IPS-NIHi11 (cell line): ENCODE measurements around the gene OR8U1.
A peak's percentile ranks its signal among the peaks of the same experiment; 100 is the strongest.
"Not testable (repeated sequence)": the region's sequence is repeated elsewhere in the genome, so short reads cannot be mapped to it uniquely, and the experiment has no call there.

Experiments used
- DNase-seq: peaks from one replicate; pipeline ENCODE4 v3.0.0; 2012; ENCODE audit warnings: mixed read lengths, low spot score

Gene OR8U1

DNA sequence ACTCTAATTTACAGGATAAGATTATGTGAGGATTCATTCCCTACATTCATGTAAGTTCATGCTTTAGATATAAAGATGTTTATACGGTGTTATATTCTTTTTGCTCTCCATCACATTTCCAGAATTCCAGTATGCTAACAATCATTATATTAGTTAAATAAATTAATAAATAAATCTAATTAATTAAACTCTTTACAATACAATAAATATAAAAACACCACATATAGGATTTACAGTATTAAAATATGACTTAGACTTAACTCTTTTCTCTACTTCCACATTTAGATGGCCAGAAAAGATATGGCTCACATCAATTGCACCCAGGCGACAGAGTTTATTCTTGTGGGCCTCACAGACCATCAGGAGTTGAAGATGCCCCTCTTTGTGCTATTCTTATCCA, at the start of gene OR8U1:
OR8U1 (plus strand) TSS at position 301 of the 400 bp plus-strand sequence; CDS start at position 301, 0 bp downstream.
- no peak for DNase-seq

DNA sequence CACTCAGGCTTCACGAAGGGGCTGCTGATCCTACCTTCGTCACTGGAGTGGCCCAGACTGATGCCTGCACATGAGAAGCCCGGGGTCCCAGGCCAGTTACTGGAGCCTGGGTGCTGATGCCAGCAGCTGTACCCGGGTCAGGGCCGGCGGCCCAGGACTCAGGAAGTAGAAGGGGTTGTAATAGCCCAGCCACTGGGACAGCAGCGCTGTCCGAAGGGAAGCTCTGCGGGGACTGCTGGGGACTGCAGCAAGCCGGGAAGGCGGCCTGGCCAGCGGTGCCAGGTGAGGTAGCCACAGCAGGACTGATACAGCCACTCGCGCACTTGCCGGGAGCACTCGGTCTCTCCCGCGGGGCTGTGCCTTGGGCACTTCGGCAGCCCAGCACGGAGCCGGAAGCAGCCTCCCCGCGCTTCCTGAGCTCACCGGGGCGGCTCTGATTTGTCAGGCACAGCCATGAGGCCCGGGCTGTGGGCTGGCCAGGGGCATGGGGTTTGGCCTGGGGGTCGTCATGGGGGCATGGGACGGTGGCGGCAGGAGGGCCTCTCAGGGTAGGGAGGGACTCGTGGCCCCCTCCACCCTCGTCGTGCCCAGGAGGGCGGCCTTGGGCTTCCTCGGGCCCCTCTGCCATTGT, 43.4 kb upstream of the OR8U1 start:
- peak; percentile 10 for DNase-seq

DNA sequence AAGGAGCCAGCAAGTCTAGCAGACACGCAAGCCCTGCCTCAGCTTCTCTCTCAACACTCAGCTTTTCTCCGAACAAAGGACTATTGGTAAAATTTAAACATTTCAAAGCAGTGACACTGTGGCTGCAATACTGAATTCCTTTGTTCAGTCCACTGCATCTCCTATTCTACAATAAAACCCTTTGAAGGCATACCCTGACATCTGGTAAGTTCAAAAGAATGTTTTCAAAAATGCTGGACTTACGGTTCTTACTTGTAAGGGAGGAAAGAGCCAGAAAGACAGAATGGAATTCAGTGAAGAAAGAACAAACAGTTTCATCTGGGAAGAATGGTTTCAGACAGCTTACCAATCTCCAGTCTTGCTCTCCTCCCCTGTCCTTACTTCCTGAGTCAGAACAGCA, 42.3 kb upstream of the OR8U1 start:
- no peak for DNase-seq

DNA sequence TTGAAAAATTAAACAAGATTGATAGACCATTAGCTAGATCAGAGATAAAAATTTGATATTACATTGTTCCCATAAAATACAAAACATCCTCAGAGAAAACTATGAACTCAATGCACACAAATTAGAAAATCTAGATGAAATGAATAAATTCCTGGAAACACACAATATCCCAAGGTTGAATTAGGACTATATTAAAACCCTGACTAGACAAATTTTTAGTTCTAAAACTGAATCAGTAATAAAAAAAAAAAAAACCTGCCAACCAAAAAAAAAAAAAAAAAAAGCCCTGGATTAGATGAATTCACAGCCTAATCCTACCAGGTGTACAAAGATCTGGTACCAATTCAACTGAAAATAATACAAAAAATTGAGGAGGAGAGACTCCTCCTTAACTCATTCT, 35.1 kb upstream of the OR8U1 start:
- no peak for DNase-seq

DNA sequence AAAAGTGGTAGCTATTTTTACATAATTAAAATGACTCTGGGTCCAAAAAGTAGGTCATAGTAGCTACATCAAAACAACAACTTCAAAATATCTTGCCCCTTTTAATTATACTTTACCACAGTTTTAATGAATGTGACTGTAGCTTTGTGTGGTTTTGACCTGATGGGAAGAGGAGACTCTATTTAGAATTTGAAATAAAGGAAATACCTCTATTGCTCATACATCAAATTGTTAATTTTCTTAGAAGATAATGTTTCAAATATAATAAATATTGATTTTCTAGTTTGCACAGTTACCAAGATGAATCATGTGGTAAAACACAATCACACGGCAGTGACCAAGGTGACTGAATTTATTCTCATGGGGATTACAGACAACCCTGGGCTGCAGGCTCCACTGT, 29.7 kb upstream of the OR8U1 start, which contains the start of gene OR8K1:
OR8K1 (plus strand) TSS at position 301 of the 400 bp plus-strand sequence; CDS start at position 301, 0 bp downstream.
- DNase-seq: no peak

DNA sequence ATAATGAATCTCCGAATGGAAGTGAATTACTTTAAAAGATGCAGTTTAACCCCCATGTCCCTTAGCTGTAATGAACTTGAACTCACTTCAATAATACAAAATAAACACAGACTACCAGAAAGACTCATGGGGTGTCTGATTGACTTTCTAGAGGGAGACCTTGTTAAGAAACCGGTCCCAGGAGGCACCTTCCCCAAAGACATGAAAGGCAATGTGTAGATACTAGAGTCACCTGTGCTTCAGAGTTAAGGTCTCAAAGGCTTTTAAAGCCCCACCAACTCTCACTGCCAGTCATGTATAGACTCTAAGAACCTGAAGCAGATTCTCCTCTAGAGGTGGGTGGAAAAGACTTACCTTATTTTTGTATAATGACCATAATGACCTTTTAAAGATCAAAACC, 21.4 kb upstream of the OR8U1 start, which contains the start of gene OR8J1:
OR8J1 (plus strand) TSS at position 301 of the 400 bp plus-strand sequence. CDS start 5,956 bp downstream, outside the sequence.
- DNase-seq: no peak

DNA sequence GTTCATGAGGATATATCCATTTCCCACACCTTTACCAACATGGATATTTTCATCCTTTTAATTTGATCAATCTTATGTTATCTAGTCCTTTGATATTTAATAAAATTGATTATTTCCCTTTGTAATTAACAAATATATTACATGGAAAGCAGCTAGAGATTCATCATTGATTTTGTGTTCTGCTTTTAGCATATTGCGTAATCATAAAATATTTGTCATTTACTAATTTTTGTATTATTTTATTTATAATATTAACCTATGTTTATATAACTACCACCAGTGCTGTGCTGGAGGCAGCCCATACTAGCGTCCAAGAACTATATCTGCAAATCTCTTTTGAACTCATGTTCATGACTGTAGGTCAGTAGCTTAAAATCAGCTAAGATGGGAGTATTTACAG, 4.7 kb downstream of the OR8U1 start:
- DNase-seq: no peak

DNA sequence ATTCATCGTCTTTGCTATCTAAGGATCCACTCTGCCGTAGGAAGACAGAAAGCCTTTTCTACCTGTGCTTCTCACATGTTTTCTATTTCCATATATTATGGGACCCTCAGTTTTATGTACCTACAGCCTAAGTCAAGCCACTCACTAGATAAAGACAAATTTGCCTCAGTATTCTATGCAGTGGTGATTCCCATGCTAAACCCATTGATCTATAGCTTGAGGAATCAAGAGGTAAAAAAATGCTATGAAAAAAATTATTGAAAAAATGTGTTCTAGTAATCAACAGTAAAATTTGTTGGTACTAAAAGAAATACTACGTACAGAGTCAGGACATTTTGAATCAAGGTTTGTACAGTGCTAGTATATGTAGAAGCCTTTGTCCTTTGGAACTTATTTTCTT, 19.0 kb downstream of the OR8U1 start:
- no peak for DNase-seq

DNA sequence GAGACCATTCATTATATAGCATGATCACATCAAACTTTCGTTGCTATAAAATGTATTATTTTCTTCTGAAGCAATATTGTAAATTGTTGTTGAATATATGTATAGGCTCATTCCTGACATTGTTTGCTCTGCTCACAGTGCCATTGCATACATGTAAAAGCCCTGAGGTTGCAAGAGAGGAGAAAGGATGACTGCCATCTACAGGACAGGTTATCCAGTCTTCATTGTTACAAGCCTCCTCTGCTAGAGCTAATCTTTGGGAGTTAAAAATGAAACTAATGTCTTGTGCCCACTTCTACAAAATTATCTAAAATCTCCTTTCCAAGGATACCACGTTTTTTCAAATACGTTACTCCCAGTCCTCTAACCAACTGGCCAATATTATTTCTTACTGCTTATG, 20.6 kb downstream of the OR8U1 start:
- DNase-seq: peak; percentile 31

DNA sequence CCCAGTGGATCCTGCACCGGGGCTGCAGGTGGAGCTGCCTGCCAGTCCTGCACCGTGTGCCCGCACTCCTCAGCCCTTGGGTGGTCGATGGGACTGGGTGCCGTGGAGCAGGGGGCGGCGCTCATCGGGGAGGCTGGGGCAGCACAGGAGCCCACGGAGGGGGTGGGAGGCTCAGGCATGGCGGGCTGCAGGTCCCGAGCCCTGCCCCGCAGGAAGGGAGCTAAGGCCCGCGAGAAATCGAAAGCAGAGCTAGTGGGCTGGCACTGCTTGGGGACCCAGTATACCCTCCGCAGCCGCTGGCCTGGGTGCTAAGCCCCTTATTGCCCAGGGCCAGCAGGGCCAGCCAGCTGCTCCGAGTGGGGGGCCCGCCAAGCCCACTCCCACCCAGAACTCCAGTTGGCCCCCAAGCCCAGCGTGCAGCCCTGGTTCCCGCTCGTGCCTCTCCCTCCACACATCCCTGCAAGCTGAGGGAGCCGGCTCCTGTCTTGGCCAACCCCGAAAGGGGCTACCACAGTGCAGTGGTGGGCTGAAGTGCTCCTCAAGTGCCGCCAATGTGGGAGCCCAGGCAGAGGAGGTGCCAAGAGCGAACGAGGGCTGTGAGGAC, 26.5 kb downstream of the OR8U1 start:
- DNase-seq: not testable (repeated sequence)

DNA sequence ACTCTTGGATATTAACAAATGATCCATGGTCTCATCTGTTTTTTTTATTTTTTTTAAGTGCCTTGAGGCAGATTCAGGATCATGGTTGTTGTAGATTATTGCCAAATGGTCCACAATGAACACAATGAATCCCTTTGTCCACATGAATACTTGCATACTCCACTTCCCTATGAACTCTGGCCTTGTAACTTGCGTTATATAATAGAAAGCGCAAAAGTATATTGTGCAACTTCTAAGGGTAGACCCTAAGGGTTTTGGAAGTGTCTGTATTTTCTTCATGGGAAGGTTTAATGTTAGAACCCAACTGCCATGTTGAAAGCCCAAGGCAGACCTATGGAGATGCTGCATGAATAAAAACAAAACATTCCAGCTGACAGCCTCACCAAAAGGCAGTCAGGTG, 29.0 kb downstream of the OR8U1 start:
- DNase-seq: no peak

DNA sequence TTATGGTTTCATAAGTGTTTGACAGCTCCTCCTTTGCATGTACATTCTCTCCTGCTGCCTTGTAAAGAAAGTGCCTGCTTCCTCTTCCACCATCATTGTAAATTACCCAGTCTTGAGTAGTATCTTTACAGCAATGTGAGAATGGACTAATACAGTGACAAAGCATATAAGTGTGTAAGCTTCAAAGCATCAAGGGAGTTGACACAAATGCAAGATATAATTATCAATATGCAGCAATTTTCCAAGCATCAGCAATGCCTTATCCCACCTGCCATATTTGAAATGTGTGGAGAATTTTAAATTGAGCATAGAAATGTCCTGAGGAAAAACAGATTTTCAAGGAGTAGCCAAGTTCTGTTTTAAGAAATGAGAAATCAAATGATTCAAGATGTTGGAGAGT, 35.4 kb downstream of the OR8U1 start:
- no peak for DNase-seq

DNA sequence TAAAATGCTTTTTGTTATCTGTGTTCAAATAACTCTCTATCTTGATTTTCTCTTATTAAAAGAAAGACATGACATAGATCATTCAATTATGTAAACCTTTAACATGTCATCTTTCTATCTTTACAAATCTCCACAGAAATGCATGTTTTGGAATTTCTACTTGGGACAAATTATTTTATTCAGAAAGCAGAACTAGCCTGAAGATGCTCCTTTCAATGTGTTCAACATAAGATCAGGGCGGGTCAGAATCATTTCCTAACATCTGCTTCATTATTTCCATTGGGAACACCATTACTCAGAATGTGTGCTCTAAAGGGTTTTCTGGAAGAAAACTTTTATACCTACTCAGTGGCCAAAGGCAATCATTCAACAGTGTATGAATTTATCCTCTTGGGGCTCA, 37.0 kb downstream of the OR8U1 start, which contains the start of gene OR5AL1:
OR5AL1 (plus strand) TSS at position 301 of the 400 bp plus-strand sequence.
- no peak for DNase-seq
